Measurements from ENCODE around the gene SRRD. TPM values are rescaled to one million over a fixed set of nuclear protein-coding genes. Genes with fewer than 3 reads are reported as not detected.

The SRRD gene
- total and polyA plus RNA-seq, 2 of the 13 experiments (the other 11 are each of a cell fraction or from before 2014, with no cell fraction given) = 22.8 to 36.6 TPM

DNA sequence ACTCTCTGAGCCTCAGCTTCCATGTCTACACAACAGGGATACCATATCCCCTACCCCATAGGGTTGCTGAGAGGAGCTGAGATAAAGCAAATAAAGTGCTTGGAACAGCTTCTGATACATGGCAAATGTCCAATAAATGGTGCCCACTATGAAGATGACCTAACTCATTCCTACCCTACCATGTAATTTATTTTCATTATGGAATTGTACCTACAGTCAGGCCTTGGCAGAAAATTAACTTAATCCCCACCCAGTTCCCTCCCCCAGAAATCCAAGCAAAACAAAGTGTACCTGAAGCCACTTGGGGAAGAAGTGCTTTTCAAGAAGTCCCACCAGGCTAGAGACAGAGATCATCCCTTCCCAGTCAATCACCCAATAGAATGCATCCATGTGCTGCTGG, 10.8 kb downstream of the SRRD start:
- Histone ChIP-seq H3K9me3 (ENCODE audit: low read length) (no peaks in the 10 kb centered on the region), H3K9ac (ENCODE audit: insufficient read depth, low read depth, low read length) (no peak overlapping the region), H3K79me2 (ENCODE audit: insufficient read depth, low read length) (no peaks in the 10 kb centered on the region), H3K36me3 (replicated peaks in 1 of 2; ENCODE audit: control insufficient read depth in 1 of 2, insufficient read depth in 2 of 2, low read length in 2 of 2) (peaks cover 31 to 82% of the 10 kb centered on the region in 2 experiments), H3K27me3 (ENCODE audit: control insufficient read depth in 1 of 2, insufficient read depth in 2 of 2, low read length in 2 of 2) (no peaks in the 10 kb centered on the region), H4K20me1 (ENCODE audit: insufficient read depth, low read length) (no peaks in the 10 kb centered on the region), H3K4me2 (ENCODE audit: low read depth, low read length) (no peak overlapping the region), H3K27ac (ENCODE audit: extremely low read length, insufficient read depth, low read length) (no peak overlapping the region), H3K4me3 (replicated peaks in 1 of 3; ENCODE audit: insufficient read depth in 1 of 3, low read depth in 2 of 3, low read length in 3 of 3) (no peak overlapping the region), H2AFZ (ENCODE audit: low read length) (no peak overlapping the region), H3K4me1 (ENCODE audit: insufficient read depth, low read length) (peaks cover 8% of the 10 kb centered on the region)
- DNase-seq (ENCODE audit: low spot score) = no peak
- BruUV-seq (replicated peaks) = no TSS peak
- no peak for ATAC-seq
- ChIA-PET CTCF (ENCODE audit: low intra/inter-chr PET ratio, low total read pairs) (no interaction called here), POLR2A (interaction anchor here (1.8 kb wide), 1 partner anchor 11 kb away, joined by 9 read pairs; the partner anchor contains the start of genes HPS4 and SRRD)
- in situ Hi-C loops (cut with HindIII; ENCODE audit: extremely low pct_ligation_motif_present, low pct_unique_long_range_greater_than_20kb) (no loop called here), intact Hi-C loops (cut with micrococcal nuclease; ENCODE audit: unreplicated experiment) (no loop called here)
- TF ChIP-seq NRL (CRISPR knock-in tag; IDR thresholded peaks at IDR 0.05; ENCODE audit: borderline replicate concordance) (no peak), CBX2 (IDR thresholded peaks at IDR 0.05; ENCODE audit: low read depth, low read length) (no peak), CBX2 (CRISPR knock-in tag; IDR thresholded peaks at IDR 0.05; ENCODE audit: low read depth) (no peak), ZFP36 (IDR thresholded peaks at IDR 0.05; ENCODE audit: borderline replicate concordance, low read depth, low read length, partially characterized antibody) (no peak), CHD2 (IDR thresholded peaks at IDR 0.05; ENCODE audit: low read depth, low read length) (no peak), ZBTB33 (CRISPR knock-in tag; IDR thresholded peaks at IDR 0.05) (no peak), HNF4A (CRISPR knock-in tag; IDR thresholded peaks at IDR 0.05) (no peak), ZNF501 (CRISPR knock-in tag; IDR thresholded peaks at IDR 0.05) (no peak), MYC (CRISPR knock-in tag; IDR thresholded peaks at IDR 0.05; ENCODE audit: borderline replicate concordance) (no peak), ZNF567 (CRISPR knock-in tag; IDR thresholded peaks at IDR 0.05; ENCODE audit: borderline replicate concordance) (no peak), ATAD3A (CRISPR knock-in tag; IDR thresholded peaks at IDR 0.05) (no peak), ZC3H4 (CRISPR knock-in tag; IDR thresholded peaks at IDR 0.05; ENCODE audit: borderline replicate concordance) (no peak), NR2F6 (IDR thresholded peaks at IDR 0.05) (no peak), NR2F6 (CRISPR knock-in tag; IDR thresholded peaks at IDR 0.05) (no peak), ZNF234 (CRISPR knock-in tag; conservative IDR thresholded peaks at IDR 0.05) (no peak)
- no peak for FAIRE-seq
